B cell (primary cell): ENCODE data around the gene RASSF4. TPM values are rescaled to one million over a fixed set of nuclear protein-coding genes. Genes with fewer than 3 reads are reported as not detected.

Source experiments
- ATAC-seq: fragments of 200-7000 bp; cut with Tn5 transposase; one replicate; pipeline ENCODE4 v1.10.0; 2021; ENCODE audit warnings: low read depth, mild to moderate bottlenecking, moderate number of reproducible peaks, moderate library complexity
- CTCF ChIA-PET: fragments of 350-600 bp; sonication (Branson Sonifier 250); formaldehyde crosslinking; loops from one replicate; lab custom pipeline; 2021; ENCODE audit warnings: antibody characterized with exemption, inconsistent platforms; lab: Charles Lee
- POLR2A ChIA-PET: fragments of 350-600 bp; sonication (Branson Sonifier 250); formaldehyde crosslinking; loops from one replicate; lab custom pipeline; 2021; ENCODE audit warnings: antibody characterized with exemption; lab: Charles Lee
- DNase-seq: peaks from one replicate; pipeline ENCODE4 v3.0.0; 2013
- H2AFZ ChIP-seq: 2 replicates; pipeline ENCODE4 v1.6.1; 2012; ENCODE audit warnings: mild to moderate bottlenecking, low read depth, low read length; ENCODE audit not compliant: insufficient read depth, poor library complexity, severe bottlenecking
- H3K27ac ChIP-seq, 2 donors: 1 replicate in 1 of 2; 2 replicates in 1 of 2; pipeline ENCODE4 v1.5.1; 2012 to 2013; ENCODE audit warnings: low read length in 2 of 2, mild to moderate bottlenecking in 2 of 2, moderate library complexity in 1 of 2
- H3K27me3 ChIP-seq, 4 experiments: fragments of 200-600 bp in 1 of 4; sonication (generic) in 1 of 4; replicated peaks in 1 of 4; 1 replicate in 2 of 4; 2 replicates in 2 of 4; pipeline versions ENCODE4 v1.6.1 to v1.7.0; 2013 to 2016; ENCODE audit warnings: low read length in 3 of 4, mild to moderate bottlenecking in 2 of 4, mixed read lengths in 1 of 4, moderate library complexity in 1 of 4; ENCODE audit not compliant: insufficient read depth in 4 of 4, control insufficient read depth in 3 of 4; ENCODE audit errors: control extremely low read depth in 1 of 4
- H3K36me3 ChIP-seq, 2 experiments: replicated peaks in 1 of 2; 1 replicate in 1 of 2; 2 replicates in 1 of 2; pipeline versions ENCODE4 v1.6.1 to v1.7.1; 2013; ENCODE audit warnings: low read length in 1 of 2; ENCODE audit not compliant: insufficient read depth in 2 of 2, control insufficient read depth in 1 of 2; ENCODE audit errors: control extremely low read depth in 1 of 2, extremely low read depth in 1 of 2
- H3K4me1 ChIP-seq, 2 donors: fragments of 200-600 bp in 1 of 2; sonication (generic) in 1 of 2; 1 replicate in 1 of 2; 2 replicates in 1 of 2; pipeline versions ENCODE4 v1.5.1 to v1.6.1; 2013 to 2017; ENCODE audit warnings: low read length in 2 of 2; ENCODE audit not compliant: control insufficient read depth in 2 of 2, insufficient read depth in 2 of 2
- H3K4me2 ChIP-seq: replicated peaks from 2 replicates; pipeline ENCODE3; 2012; ENCODE audit warnings: mild to moderate bottlenecking, low read depth, low read length; ENCODE audit not compliant: poor library complexity, severe bottlenecking
- H3K4me3 ChIP-seq, 5 experiments: fragments of 200-600 bp in 1 of 5; sonication (generic) in 1 of 5; 1 replicate in 3 of 5; 2 replicates in 2 of 5; pipeline versions ENCODE4 v1.5.1 to v1.7.0; 2011 to 2016; ENCODE audit warnings: low read length in 4 of 5, mild to moderate bottlenecking in 4 of 5, low read depth in 2 of 5, control low read depth in 1 of 5, moderate library complexity in 1 of 5; ENCODE audit not compliant: insufficient read depth in 1 of 5; ENCODE audit errors: control extremely low read depth in 1 of 5, extremely low read depth in 1 of 5
- H3K79me2 ChIP-seq: fragments of 200-600 bp; sonication (generic); one replicate; pipeline ENCODE4 v1.6.0; 2016; ENCODE audit warnings: low read length; ENCODE audit not compliant: control insufficient read depth, insufficient read depth
- H3K9ac ChIP-seq: fragments of 200-600 bp; sonication (generic); 2 replicates; pipeline ENCODE4 v1.6.1; 2017; ENCODE audit warnings: mild to moderate bottlenecking, low read length, moderate library complexity
- H3K9me3 ChIP-seq, 3 donors: one replicate each; pipeline versions ENCODE4 v1.6.1 to v1.7.1; 2013; ENCODE audit warnings: low read length in 2 of 3; ENCODE audit not compliant: control insufficient read depth in 2 of 3, insufficient read depth in 1 of 3; ENCODE audit errors: control extremely low read depth in 1 of 3
- H4K20me1 ChIP-seq: 2 replicates; pipeline ENCODE4 v1.6.0; 2012; ENCODE audit warnings: mild to moderate bottlenecking, low read length; ENCODE audit not compliant: insufficient read depth, control insufficient read depth, poor library complexity, severe bottlenecking
- H3K27ac Mint-ChIP-seq: one replicate; pipeline ENCODE4 v1.8.0; 2021; ENCODE audit warnings: mixed read lengths
- H3K27me3 Mint-ChIP-seq: one replicate; pipeline ENCODE4 v1.8.0; 2021; ENCODE audit warnings: mixed read lengths
- H3K4me1 Mint-ChIP-seq: one replicate; pipeline ENCODE4 v1.8.0; 2021; ENCODE audit warnings: mixed read lengths
- H3K4me3 Mint-ChIP-seq: one replicate; pipeline ENCODE4 v1.8.0; 2021; ENCODE audit warnings: mixed read lengths
- H3K9me3 Mint-ChIP-seq: one replicate; pipeline ENCODE4 v1.8.0; 2022; ENCODE audit warnings: mixed read lengths; ENCODE audit not compliant: insufficient read depth
- EZH2 ChIP-seq: IDR thresholded peaks from 2 replicates; pipeline ENCODE4 v1.6.1; 2012; ENCODE audit warnings: borderline replicate concordance, low read depth, mild to moderate bottlenecking, moderate library complexity, low read length; ENCODE audit not compliant: insufficient read depth, poor library complexity, severe bottlenecking
- WGBS: methylation state at CpG from one replicate; pipeline ENCODE4 v1.1.5; 2013; ENCODE audit warnings: missing lambda C conversion rate; ENCODE audit not compliant: insufficient coverage; 5-methylcytosine and 5-hydroxymethylcytosine counted together
- intact Hi-C: fragments of 100-400 bp; cut with micrococcal nuclease; formaldehyde crosslinking; loops from one replicate; pipeline ENCODE4 v1.10.0; 2022
- polyA plus RNA-seq: library from polyadenylated mRNA; depleted of rRNA; stranded (reverse); fragments of >200 nt; gene quantifications from 2 replicates; pipeline ENCODE4 v1.2.3, GENCODE V29; 2012
- total RNA-seq, 2 donors: library from RNA; stranded (reverse); fragments of 120-200 nt in 1 of 2; gene quantifications; 1 replicate in 1 of 2; 2 replicates in 1 of 2; pipeline versions ENCODE4 v1.2.3 to v1.2.4, GENCODE V29; 2013 to 2022
- TF ChIP-seq, protein P1 (sequence below): fragments of 200-600 bp; IDR thresholded peaks from one replicate; pipeline ENCODE4 v1.8.0; 2022; ENCODE audit warnings: antibody characterized with exemption, mild to moderate bottlenecking

RASSF4 gene
- total and polyA plus RNA-seq, 2 donors (not counting 1 experiment from before 2014, with no cell fraction given): 1.9 to 2.6 TPM

DNA sequence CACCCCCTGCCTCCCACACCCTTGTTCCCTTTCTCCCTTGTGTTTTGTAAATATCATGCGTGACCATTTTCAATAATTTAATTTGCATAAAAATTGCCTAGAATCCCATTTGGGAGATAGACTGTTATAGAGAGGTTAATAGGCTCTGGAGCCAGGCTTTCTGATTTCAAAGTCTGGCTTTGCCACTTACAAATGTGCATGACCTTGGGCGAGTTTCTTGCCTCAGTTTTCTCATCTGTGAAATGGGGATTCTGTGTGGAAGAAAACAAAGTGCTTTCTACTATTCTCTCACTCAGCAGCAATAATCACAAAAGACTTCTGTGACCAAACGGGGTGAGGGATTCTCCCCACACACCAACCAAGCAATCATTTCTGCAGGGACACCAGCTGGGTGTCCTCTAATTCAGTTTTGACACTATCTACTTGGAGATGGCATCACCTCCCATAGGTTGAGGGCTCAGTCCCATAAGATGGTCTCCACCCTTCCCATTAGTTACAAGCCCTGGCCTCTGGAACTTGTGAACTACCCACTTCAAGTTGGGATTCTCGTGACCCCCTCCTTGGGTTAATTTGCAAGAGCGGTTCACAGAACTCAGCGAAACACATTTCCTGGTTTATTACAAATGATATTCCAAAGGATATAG is 37.6 kb downstream of the RASSF4 start:
- intact Hi-C loops: no loop called here
- H3K27me3 ChIP-seq: no peaks in the 10 kb centered on the region
- H3K9me3 Mint-ChIP-seq: no peaks in the 10 kb centered on the region
- no peak overlapping the region for H3K9ac ChIP-seq
- no peak overlapping the region for H3K27ac ChIP-seq
- H2AFZ ChIP-seq: no peak overlapping the region
- H3K27me3 Mint-ChIP-seq: no peaks in the 10 kb centered on the region
- ATAC-seq: no peak
- H3K4me1 ChIP-seq: peaks cover 13 to 16% of the 10 kb centered on the region in 2 donors
- no peak overlapping the region for H3K4me3 Mint-ChIP-seq
- ChIA-PET CTCF (no interaction called here), POLR2A (no interaction called here)
- H3K27ac Mint-ChIP-seq: no peak overlapping the region
- peaks cover 18% of the 10 kb centered on the region for H3K4me1 Mint-ChIP-seq
- peaks cover 11% of the 10 kb centered on the region for H3K79me2 ChIP-seq
- H3K4me2 ChIP-seq: no peak overlapping the region
- H4K20me1 ChIP-seq: no peaks in the 10 kb centered on the region
- no peak overlapping the region for H3K4me3 ChIP-seq
- no peaks in the 10 kb centered on the region for H3K36me3 ChIP-seq
- 88% methylated on average over 1 of the region's 6 CpGs for WGBS
- H3K9me3 ChIP-seq: no peaks in the 10 kb centered on the region
- TF ChIP-seq, protein P1, sequence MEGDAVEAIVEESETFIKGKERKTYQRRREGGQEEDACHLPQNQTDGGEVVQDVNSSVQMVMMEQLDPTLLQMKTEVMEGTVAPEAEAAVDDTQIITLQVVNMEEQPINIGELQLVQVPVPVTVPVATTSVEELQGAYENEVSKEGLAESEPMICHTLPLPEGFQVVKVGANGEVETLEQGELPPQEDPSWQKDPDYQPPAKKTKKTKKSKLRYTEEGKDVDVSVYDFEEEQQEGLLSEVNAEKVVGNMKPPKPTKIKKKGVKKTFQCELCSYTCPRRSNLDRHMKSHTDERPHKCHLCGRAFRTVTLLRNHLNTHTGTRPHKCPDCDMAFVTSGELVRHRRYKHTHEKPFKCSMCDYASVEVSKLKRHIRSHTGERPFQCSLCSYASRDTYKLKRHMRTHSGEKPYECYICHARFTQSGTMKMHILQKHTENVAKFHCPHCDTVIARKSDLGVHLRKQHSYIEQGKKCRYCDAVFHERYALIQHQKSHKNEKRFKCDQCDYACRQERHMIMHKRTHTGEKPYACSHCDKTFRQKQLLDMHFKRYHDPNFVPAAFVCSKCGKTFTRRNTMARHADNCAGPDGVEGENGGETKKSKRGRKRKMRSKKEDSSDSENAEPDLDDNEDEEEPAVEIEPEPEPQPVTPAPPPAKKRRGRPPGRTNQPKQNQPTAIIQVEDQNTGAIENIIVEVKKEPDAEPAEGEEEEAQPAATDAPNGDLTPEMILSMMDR: no peak
- TF ChIP-seq EZH2: no peak
- no peak for DNase-seq

DNA sequence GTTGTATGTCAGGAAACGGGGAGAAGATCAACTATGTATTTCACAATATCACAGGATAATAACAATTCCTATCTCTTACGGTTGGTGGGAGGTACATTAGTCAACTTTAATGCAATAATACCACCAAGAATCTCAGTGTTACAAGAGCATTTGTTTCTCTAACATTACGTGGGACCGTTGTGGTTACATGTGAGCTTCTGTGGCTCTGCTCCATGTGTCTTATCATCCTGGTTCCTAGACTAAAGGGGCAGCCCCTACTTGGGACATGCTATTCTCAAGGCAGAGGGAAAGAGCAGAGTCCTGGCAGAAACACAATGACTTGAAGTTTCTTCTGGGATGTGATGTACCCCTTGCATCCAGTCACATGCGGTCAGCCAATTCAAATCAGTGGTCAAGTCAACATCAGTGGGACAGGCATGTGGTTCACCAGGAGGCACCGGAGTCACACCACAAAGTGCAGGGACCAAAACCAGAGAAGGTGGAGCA is 38.6 kb downstream of the RASSF4 start:
- Histone ChIP-seq H3K79me2 (peaks cover 17% of the 10 kb centered on the region), H2AFZ (no peak overlapping the region), H3K27me3 (no peaks in the 10 kb centered on the region), H3K27ac (no peak overlapping the region), H3K4me3 (no peak overlapping the region), H3K9me3 (peaks cover 0 to under 1% (median 0%) of the 10 kb centered on the region in 3 donors), H3K4me1 (peaks cover 16% of the 10 kb centered on the region in 2 donors), H3K4me2 (no peak overlapping the region), H3K36me3 (peaks cover 0 to under 1% of the 10 kb centered on the region in 2 experiments), H4K20me1 (no peaks in the 10 kb centered on the region), H3K9ac (no peak overlapping the region)
- ChIA-PET CTCF (no interaction called here), POLR2A (no interaction called here)
- ATAC-seq (no peak), DNase-seq (no peak)
- 88% methylated on average over 4 of the region's 6 CpGs for WGBS
- Mint-ChIP-seq H3K27me3 (no peaks in the 10 kb centered on the region), H3K27ac (peak overlapping the region; percentile 32), H3K9me3 (no peaks in the 10 kb centered on the region), H3K4me1 (peaks cover 24% of the 10 kb centered on the region), H3K4me3 (no peak overlapping the region)
- TF ChIP-seq EZH2: no peak
- TF ChIP-seq, protein P1: no peak
- intact Hi-C loops: no loop called here
